ENCODE measurements around the gene AIFM3. TPM values are rescaled to one million over a fixed set of nuclear protein-coding genes. Genes with fewer than 3 reads are reported as not detected.

Gene AIFM3
- total RNA-seq, 1 donor from 2014 or later, result 2.4 TPM

- H3K4me3 ChIP-seq (ENCODE audit: low read depth, low read length), result no peak overlapping the region
- H3K27me3 ChIP-seq (ENCODE audit: control insufficient read depth, insufficient read depth, low read length), result no peaks in the 10 kb centered on the region
- peak; percentile 63 for DNase-seq (ENCODE audit: low read depth)
- TF ChIP-seq, protein P1, sequence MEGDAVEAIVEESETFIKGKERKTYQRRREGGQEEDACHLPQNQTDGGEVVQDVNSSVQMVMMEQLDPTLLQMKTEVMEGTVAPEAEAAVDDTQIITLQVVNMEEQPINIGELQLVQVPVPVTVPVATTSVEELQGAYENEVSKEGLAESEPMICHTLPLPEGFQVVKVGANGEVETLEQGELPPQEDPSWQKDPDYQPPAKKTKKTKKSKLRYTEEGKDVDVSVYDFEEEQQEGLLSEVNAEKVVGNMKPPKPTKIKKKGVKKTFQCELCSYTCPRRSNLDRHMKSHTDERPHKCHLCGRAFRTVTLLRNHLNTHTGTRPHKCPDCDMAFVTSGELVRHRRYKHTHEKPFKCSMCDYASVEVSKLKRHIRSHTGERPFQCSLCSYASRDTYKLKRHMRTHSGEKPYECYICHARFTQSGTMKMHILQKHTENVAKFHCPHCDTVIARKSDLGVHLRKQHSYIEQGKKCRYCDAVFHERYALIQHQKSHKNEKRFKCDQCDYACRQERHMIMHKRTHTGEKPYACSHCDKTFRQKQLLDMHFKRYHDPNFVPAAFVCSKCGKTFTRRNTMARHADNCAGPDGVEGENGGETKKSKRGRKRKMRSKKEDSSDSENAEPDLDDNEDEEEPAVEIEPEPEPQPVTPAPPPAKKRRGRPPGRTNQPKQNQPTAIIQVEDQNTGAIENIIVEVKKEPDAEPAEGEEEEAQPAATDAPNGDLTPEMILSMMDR (IDR thresholded peaks at IDR 0.05; ENCODE audit: insufficient read depth, low read length, severe bottlenecking), result no peak
- no peak for FAIRE-seq
- H3K36me3 ChIP-seq (ENCODE audit: control insufficient read depth, insufficient read depth, low read length), result peaks cover 13% of the 10 kb centered on the region
Measured at GRCh38 chr22:20946080-20946986, 20.7 kb upstream of the AIFM3 start.

DNA sequence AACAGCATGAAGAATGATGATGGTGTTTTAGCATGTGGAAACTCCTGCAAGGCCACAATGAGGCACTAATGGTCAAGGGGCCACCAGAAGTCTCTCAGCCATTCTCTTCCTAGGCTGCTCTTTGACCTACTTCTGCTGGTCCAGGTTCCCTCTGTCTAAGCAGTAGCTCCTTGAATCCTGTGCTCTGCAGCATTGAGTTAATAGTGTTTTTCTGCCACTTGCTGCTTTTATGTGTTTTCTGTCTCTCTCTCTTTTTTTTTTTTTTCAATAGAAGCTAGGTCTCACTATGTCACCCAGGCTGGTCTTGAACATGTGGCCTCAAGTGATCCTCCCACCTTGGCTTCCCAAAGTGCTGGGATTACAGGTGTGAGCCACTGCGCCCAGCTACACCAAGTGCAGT, 20.1 kb upstream of the AIFM3 start:
- no peak for FAIRE-seq

DNA sequence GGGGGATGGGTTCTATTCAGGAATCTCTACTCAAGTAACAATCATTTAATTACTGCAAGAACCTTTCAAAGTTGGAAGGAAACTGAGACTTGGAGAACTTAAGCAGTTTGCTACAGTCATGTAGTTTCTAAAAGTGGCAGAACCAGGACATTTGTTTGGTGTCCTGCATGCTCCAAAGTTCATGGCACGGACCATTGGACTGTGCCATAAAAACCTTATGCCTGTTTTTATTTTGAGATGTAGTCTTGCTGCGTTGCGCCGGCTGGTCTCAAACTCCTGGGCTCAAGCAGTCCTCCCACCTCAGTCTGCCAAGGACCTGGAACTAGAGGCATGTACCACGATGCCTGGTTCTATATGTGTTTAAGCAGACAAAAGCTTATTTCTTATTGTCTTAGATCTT, 18.6 kb upstream of the AIFM3 start:
- Histone ChIP-seq H3K27me3 (ENCODE audit: control insufficient read depth, insufficient read depth, low read length) (no peaks in the 10 kb centered on the region), H3K36me3 (ENCODE audit: control insufficient read depth, insufficient read depth, low read length) (peaks cover 23% of the 10 kb centered on the region), H3K4me3 (ENCODE audit: low read depth, low read length) (no peak overlapping the region)
- TF ChIP-seq, protein P1 (IDR thresholded peaks at IDR 0.05; ENCODE audit: insufficient read depth, low read length, severe bottlenecking), result no peak
- DNase-seq (ENCODE audit: low read depth), result no peak
- no peak for FAIRE-seq

More for the DNA sequence above, 20.1 kb upstream of the AIFM3 start:
- H3K27me3 ChIP-seq (ENCODE audit: control insufficient read depth, insufficient read depth, low read length), result no peaks in the 10 kb centered on the region
- TF ChIP-seq, protein P1 (IDR thresholded peaks at IDR 0.05; ENCODE audit: insufficient read depth, low read length, severe bottlenecking), result no peak
- no peak overlapping the region for H3K4me3 ChIP-seq (ENCODE audit: low read depth, low read length)
- peaks cover 19% of the 10 kb centered on the region for H3K36me3 ChIP-seq (ENCODE audit: control insufficient read depth, insufficient read depth, low read length)
- no peak for DNase-seq (ENCODE audit: low read depth)

GRCh38 chr22:20948989-20949388, 18.1 kb upstream of the AIFM3 start:
- FAIRE-seq, result no peak
- TF ChIP-seq, protein P1 (IDR thresholded peaks at IDR 0.05; ENCODE audit: insufficient read depth, low read length, severe bottlenecking), result no peak
- Histone ChIP-seq H3K4me3 (ENCODE audit: low read depth, low read length) (no peak overlapping the region), H3K36me3 (ENCODE audit: control insufficient read depth, insufficient read depth, low read length) (peaks cover 23% of the 10 kb centered on the region), H3K27me3 (ENCODE audit: control insufficient read depth, insufficient read depth, low read length) (no peaks in the 10 kb centered on the region)
- DNase-seq (ENCODE audit: low read depth), result no peak

DNA sequence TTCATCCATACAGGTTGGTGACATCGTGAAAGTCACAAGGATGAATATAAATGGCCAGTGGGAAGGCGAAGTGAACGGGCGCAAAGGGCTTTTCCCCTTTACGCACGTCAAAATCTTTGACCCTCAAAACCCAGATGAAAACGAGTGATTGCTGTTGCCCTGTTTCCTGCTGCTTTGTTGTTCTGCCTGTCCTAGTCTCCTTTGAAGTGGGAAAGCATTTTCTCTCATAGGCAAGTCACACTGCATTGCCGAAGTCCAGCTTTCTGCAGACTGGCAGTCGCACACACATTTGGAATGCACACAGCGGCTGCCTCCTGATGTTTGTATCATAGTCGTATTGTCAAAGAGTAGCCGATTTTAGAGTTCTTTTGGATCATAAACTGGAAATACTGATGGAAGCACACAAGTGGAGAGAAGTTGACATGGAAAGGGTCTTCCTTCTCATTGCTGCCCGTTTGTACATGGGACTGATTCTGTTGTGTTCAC, 17.3 kb upstream of the AIFM3 start:
- H3K27me3 ChIP-seq (ENCODE audit: control insufficient read depth, insufficient read depth, low read length), result no peaks in the 10 kb centered on the region
- FAIRE-seq (peak; percentile 28), DNase-seq (ENCODE audit: low read depth) (no peak)
- TF ChIP-seq, protein P1 (IDR thresholded peaks at IDR 0.05; ENCODE audit: insufficient read depth, low read length, severe bottlenecking), result no peak
- H3K36me3 ChIP-seq (ENCODE audit: control insufficient read depth, insufficient read depth, low read length), result peaks cover 23% of the 10 kb centered on the region
- no peak overlapping the region for H3K4me3 ChIP-seq (ENCODE audit: low read depth, low read length)
